Measurements from ENCODE around the gene TMEM72. TPM values are rescaled to one million over a fixed set of nuclear protein-coding genes. Genes with fewer than 3 reads are reported as not detected.

Gene TMEM72
- total RNA-seq, 1 experiment from 2014 or later = not detected

- H4K20me1 ChIP-seq (ENCODE audit: low read length) = no peaks in the 10 kb centered on the region
- H3K9me3 ChIP-seq (ENCODE audit: low read length) = no peaks in the 10 kb centered on the region
- TF ChIP-seq EZH2phosphoT487 (IDR thresholded peaks at IDR 0.05; ENCODE audit: borderline replicate concordance, low read length) = no peak
- TF ChIP-seq EZH2 (IDR thresholded peaks at IDR 0.05; ENCODE audit: low read length, unreplicated experiment) = no peak
- no peak for TF ChIP-seq CTCF (conservative IDR thresholded peaks at IDR 0.05; ENCODE audit: low read depth, low read length)
- no TSS peak for BruUV-seq (replicated peaks)
- H2AFZ ChIP-seq (ENCODE audit: low read length) = no peak overlapping the region
- CTCF ChIA-PET = no interaction called here
- H3K9me2 ChIP-seq (replicated peaks; ENCODE audit: low read length) = no peaks in the 10 kb centered on the region
- H3F3A ChIP-seq (ENCODE audit: low read length, unreplicated experiment) = no peaks in the 10 kb centered on the region
- H3K4me2 ChIP-seq (ENCODE audit: low read length) = no peak overlapping the region
- H3K36me3 ChIP-seq (ENCODE audit: low read depth, low read length) = no peaks in the 10 kb centered on the region
- POLR2A ChIA-PET (ENCODE audit: unreplicated experiment) = no interaction called here
- H3K4me3 ChIP-seq (ENCODE audit: low read length) = no peak overlapping the region
- intact Hi-C loops (cut with micrococcal nuclease) = no loop called here
- H3K4me1 ChIP-seq (ENCODE audit: insufficient read depth, low read length) = no peaks in the 10 kb centered on the region
- DNase-seq (no peak), ATAC-seq (no peak)
- no peak overlapping the region for H3K27ac ChIP-seq (ENCODE audit: low read length)
- no peaks in the 10 kb centered on the region for H3K79me2 ChIP-seq (ENCODE audit: low read length)
- H3K27me3 ChIP-seq (ENCODE audit: low read length) = peaks cover 33% of the 10 kb centered on the region
- no peak overlapping the region for H3K9ac ChIP-seq (ENCODE audit: low read length)
These were observed 13.3 kb downstream of the TMEM72 start for GRCh38 chr10:44924261-44925040.

- no peak overlapping the region for H3K4me2 ChIP-seq (ENCODE audit: low read length)
- no peaks in the 10 kb centered on the region for H3K4me1 ChIP-seq (ENCODE audit: insufficient read depth, low read length)
- no peaks in the 10 kb centered on the region for H3K9me2 ChIP-seq (replicated peaks; ENCODE audit: low read length)
- no peak overlapping the region for H3K27ac ChIP-seq (ENCODE audit: low read length)
- H3K9me3 ChIP-seq (ENCODE audit: low read length) = no peaks in the 10 kb centered on the region
- ATAC-seq (no peak), DNase-seq (peak; percentile 35)
- no peak overlapping the region for H2AFZ ChIP-seq (ENCODE audit: low read length)
- H3K27me3 ChIP-seq (ENCODE audit: low read length) = peaks cover 30% of the 10 kb centered on the region; the same call in 1 of the 2 replicates
- intact Hi-C loops (cut with micrococcal nuclease) = no loop called here
- H3K9ac ChIP-seq (ENCODE audit: low read length) = no peak overlapping the region
- no peaks in the 10 kb centered on the region for H3K36me3 ChIP-seq (ENCODE audit: low read depth, low read length)
- ChIA-PET POLR2A (ENCODE audit: unreplicated experiment) (no interaction called here), CTCF (no interaction called here)
- no TSS peak for BruUV-seq (replicated peaks)
- H4K20me1 ChIP-seq (ENCODE audit: low read length) = no peaks in the 10 kb centered on the region
- no peaks in the 10 kb centered on the region for H3F3A ChIP-seq (ENCODE audit: low read length, unreplicated experiment)
- no peak overlapping the region for H3K4me3 ChIP-seq (ENCODE audit: low read length)
- TF ChIP-seq CTCF (conservative IDR thresholded peaks at IDR 0.05; ENCODE audit: low read depth, low read length) (peak; percentile 39; the same call in 1 of the 2 replicates), EZH2 (IDR thresholded peaks at IDR 0.05; ENCODE audit: low read length, unreplicated experiment) (no peak)
- no peaks in the 10 kb centered on the region for H3K79me2 ChIP-seq (ENCODE audit: low read length)
These were observed 14.1 kb downstream of the TMEM72 start for GRCh38 chr10:44925224-44925623.

All from PC-3 (cell line).